ENCODE measurements around the gene MORC4.

DNA sequence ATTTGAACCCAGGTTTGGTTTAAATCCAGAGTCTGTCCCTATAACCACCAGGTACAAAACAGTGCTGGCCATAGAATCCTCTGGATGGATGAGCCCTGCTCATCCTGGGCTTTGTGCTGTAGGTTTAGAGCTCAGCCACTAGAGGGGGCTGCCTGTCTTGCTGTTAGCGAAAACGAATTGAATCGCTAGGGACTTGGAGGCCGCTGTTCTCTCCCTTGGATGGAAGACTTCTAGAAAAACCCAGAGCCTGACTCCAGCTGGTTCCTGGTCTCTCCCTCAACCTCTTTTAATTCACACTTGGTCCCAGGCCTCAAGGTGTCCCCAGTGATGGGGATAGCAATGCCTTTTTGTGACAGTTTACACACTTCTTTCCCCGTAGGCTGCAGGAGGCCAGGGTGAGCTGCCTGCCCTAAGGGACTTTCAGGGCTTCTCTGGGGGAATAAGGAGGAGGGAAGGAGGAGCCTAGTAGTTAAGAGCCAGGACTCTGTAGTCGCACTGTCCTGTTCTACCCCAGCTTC is 105.6 kb downstream of the MORC4 start:
- TF ChIP-seq CEBPB (IDR thresholded peaks at IDR 0.05): no peak
- TF ChIP-seq, protein P1, sequence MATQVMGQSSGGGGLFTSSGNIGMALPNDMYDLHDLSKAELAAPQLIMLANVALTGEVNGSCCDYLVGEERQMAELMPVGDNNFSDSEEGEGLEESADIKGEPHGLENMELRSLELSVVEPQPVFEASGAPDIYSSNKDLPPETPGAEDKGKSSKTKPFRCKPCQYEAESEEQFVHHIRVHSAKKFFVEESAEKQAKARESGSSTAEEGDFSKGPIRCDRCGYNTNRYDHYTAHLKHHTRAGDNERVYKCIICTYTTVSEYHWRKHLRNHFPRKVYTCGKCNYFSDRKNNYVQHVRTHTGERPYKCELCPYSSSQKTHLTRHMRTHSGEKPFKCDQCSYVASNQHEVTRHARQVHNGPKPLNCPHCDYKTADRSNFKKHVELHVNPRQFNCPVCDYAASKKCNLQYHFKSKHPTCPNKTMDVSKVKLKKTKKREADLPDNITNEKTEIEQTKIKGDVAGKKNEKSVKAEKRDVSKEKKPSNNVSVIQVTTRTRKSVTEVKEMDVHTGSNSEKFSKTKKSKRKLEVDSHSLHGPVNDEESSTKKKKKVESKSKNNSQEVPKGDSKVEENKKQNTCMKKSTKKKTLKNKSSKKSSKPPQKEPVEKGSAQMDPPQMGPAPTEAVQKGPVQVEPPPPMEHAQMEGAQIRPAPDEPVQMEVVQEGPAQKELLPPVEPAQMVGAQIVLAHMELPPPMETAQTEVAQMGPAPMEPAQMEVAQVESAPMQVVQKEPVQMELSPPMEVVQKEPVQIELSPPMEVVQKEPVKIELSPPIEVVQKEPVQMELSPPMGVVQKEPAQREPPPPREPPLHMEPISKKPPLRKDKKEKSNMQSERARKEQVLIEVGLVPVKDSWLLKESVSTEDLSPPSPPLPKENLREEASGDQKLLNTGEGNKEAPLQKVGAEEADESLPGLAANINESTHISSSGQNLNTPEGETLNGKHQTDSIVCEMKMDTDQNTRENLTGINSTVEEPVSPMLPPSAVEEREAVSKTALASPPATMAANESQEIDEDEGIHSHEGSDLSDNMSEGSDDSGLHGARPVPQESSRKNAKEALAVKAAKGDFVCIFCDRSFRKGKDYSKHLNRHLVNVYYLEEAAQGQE (IDR thresholded peaks at IDR 0.05): no peak
- TF ChIP-seq EP300 (IDR thresholded peaks at IDR 0.05): no peak
- peak; percentile 84 for TF ChIP-seq CTCF (IDR thresholded peaks at IDR 0.05)
- no peak for TF ChIP-seq HDAC2 (IDR thresholded peaks at IDR 0.05)
- TF ChIP-seq POLR2A (IDR thresholded peaks at IDR 0.05; ENCODE audit: low read length): no peak
- TF ChIP-seq USF2 (IDR thresholded peaks at IDR 0.05): no peak
- no peak for TF ChIP-seq BHLHE40 (IDR thresholded peaks at IDR 0.05; ENCODE audit: low read depth, low read length)
- no peak for TF ChIP-seq ZFP36 (IDR thresholded peaks at IDR 0.05; ENCODE audit: borderline replicate concordance, partially characterized antibody)
- TF ChIP-seq, protein P2, sequence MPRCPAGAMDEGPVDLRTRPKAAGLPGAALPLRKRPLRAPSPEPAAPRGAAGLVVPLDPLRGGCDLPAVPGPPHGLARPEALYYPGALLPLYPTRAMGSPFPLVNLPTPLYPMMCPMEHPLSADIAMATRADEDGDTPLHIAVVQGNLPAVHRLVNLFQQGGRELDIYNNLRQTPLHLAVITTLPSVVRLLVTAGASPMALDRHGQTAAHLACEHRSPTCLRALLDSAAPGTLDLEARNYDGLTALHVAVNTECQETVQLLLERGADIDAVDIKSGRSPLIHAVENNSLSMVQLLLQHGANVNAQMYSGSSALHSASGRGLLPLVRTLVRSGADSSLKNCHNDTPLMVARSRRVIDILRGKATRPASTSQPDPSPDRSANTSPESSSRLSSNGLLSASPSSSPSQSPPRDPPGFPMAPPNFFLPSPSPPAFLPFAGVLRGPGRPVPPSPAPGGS (IDR thresholded peaks at IDR 0.05): no peak
- TF ChIP-seq HMGXB4 (CRISPR knock-in tag; IDR thresholded peaks at IDR 0.05; ENCODE audit: borderline replicate concordance): no peak
- 0 out of 5 replicates have a peak, but pooled peaks of 1 of the 2 experiments have one; percentile 12 for TF ChIP-seq JUN (IDR thresholded peaks at IDR 0.05)
- no peak for TF ChIP-seq ZC3H11A (IDR thresholded peaks at IDR 0.05)
